Parathyroid adenoma (tissue), 2 donors: Measurements from ENCODE around the gene POLR2M.

Experiments used
- H2AFZ ChIP-seq: fragments of 300-600 bp; sonication (generic); one replicate; pipeline ENCODE4 v1.7.0; 2017; ENCODE audit warnings: antibody characterized with exemption, mild to moderate bottlenecking
- H3K27ac ChIP-seq: fragments of 300-600 bp; sonication (generic); one replicate; pipeline ENCODE4 v1.7.0; 2017
- H3K27me3 ChIP-seq: fragments of 300-600 bp; sonication (generic); one replicate; pipeline ENCODE4 v1.7.0; 2017; ENCODE audit warnings: low read length; ENCODE audit not compliant: control insufficient read depth, insufficient read depth
- H3K36me3 ChIP-seq: fragments of 300-600 bp; sonication (generic); one replicate; pipeline ENCODE4 v1.7.0; 2017; ENCODE audit warnings: low read length; ENCODE audit not compliant: control insufficient read depth, insufficient read depth
- H3K4me1 ChIP-seq: fragments of 300-600 bp; sonication (generic); one replicate; pipeline ENCODE4 v1.7.0; 2017; ENCODE audit warnings: control low read depth
- H3K4me2 ChIP-seq: fragments of 300-600 bp; sonication (generic); one replicate; pipeline ENCODE4 v1.7.0; 2017; ENCODE audit warnings: low read length
- H3K4me3 ChIP-seq: fragments of 300-600 bp; sonication (generic); one replicate; pipeline ENCODE4 v1.7.0; 2017; ENCODE audit warnings: low read depth, low read length
- H3K79me2 ChIP-seq: fragments of 300-600 bp; sonication (generic); one replicate; pipeline ENCODE4 v1.7.0; 2017; ENCODE audit warnings: control low read depth
- H3K9ac ChIP-seq: fragments of 300-600 bp; sonication (generic); one replicate; pipeline ENCODE4 v1.7.0; 2017; ENCODE audit warnings: mild to moderate bottlenecking
- H3K9me3 ChIP-seq: fragments of 300-600 bp; sonication (generic); one replicate; pipeline ENCODE4 v1.7.0; 2017; ENCODE audit warnings: low read length; ENCODE audit not compliant: control insufficient read depth
- TF ChIP-seq, protein P1 (sequence below): fragments of 300-600 bp; sonication (generic); IDR thresholded peaks from one replicate; pipeline ENCODE4 v1.7.0; 2017; ENCODE audit warnings: antibody characterized with exemption, mild to moderate bottlenecking
- donor health status: primary hyperparathyroidism.

The POLR2M gene

DNA sequence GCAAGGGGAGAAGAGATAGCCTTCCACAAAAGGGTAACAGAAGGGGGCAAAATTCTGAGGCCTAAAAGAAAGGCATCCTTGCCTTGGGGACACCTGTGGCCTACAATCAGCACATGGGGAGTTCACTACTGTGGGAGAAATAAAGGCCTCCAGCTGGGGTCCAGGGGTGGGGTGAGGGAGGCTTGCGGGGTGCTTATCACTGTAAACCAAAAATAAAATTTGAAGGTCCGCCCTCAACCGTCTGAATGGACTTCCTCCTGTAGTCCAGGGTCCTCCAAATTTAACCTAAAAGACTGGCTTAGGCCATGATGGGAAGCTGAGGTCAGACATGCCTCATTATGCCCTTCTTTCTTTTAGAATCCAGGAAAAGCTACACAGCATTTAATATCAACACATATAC lies 2.1 kb upstream of the POLR2M start:
- no peaks in the 10 kb centered on the region for H3K79me2 ChIP-seq
- peaks cover 3% of the 10 kb centered on the region for H3K4me1 ChIP-seq
- H3K4me3 ChIP-seq: no peak overlapping the region
- H2AFZ ChIP-seq: no peak overlapping the region
- H3K27me3 ChIP-seq: no peaks in the 10 kb centered on the region
- no peak overlapping the region for H3K4me2 ChIP-seq
- no peak overlapping the region for H3K27ac ChIP-seq
- no peaks in the 10 kb centered on the region for H3K36me3 ChIP-seq
- TF ChIP-seq, protein P1, sequence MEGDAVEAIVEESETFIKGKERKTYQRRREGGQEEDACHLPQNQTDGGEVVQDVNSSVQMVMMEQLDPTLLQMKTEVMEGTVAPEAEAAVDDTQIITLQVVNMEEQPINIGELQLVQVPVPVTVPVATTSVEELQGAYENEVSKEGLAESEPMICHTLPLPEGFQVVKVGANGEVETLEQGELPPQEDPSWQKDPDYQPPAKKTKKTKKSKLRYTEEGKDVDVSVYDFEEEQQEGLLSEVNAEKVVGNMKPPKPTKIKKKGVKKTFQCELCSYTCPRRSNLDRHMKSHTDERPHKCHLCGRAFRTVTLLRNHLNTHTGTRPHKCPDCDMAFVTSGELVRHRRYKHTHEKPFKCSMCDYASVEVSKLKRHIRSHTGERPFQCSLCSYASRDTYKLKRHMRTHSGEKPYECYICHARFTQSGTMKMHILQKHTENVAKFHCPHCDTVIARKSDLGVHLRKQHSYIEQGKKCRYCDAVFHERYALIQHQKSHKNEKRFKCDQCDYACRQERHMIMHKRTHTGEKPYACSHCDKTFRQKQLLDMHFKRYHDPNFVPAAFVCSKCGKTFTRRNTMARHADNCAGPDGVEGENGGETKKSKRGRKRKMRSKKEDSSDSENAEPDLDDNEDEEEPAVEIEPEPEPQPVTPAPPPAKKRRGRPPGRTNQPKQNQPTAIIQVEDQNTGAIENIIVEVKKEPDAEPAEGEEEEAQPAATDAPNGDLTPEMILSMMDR: no peak
- H3K9me3 ChIP-seq: no peaks in the 10 kb centered on the region
- H3K9ac ChIP-seq: no peak overlapping the region

DNA sequence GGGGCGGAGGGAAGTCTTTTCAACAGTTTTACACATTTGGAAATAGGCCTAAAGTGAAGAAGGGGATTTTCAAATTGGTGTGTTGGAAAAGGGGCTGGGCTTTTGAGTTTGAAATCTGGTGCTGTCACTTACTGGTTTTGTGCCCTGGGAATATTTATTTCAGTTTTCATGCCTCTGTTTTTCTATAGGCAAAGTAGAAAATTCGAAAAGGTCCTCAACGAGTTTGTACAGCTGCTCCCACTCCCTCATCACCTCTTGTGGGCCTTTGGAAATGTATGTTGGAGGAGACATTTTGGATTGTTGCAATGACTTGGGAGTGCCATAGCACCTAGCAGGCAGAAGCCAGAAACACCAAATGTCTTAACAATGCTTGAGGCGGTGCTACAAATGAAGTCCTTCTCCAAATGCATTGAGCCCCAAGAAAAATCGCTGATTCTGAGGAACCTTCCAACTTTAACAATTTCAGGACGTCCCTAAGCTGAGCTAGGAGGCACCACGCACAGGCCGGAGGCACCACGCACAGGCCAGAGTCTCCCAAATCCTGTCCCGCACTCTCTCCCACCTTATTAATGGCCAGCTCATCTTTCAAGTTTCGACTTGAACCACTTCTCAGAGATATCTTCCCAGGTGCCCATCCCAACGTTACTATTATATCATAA lies 639 bp upstream of the POLR2M start:
- Histone ChIP-seq H3K4me1 (peaks cover 3% of the 10 kb centered on the region), H2AFZ (peak overlapping the region; percentile 91), H3K9me3 (no peaks in the 10 kb centered on the region), H3K27me3 (no peaks in the 10 kb centered on the region), H3K27ac (peak overlapping the region; percentile 94), H3K9ac (no peak overlapping the region), H3K36me3 (no peaks in the 10 kb centered on the region), H3K4me2 (peak overlapping the region; percentile 90), H3K4me3 (peak overlapping the region; percentile 96), H3K79me2 (no peaks in the 10 kb centered on the region)
- TF ChIP-seq, protein P1: no peak

DNA sequence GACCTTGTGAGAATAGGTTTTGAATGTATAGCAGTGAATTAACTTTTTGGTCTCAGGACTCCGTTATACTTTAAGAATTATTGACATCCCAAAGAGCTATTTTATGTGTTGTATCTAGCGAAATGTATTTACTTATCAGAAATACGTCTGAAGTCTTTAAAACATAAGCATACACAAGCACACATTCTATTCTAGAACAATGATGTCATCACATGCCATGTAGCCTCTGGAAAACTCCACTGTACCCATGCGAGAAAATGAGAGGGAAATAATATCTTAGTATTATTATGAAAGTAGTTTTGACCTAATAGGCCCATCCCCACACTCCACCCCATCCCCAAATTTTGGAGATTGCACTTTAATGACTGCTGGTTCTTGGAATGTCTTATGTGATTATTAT lies 1.5 kb downstream of the POLR2M start:
- TF ChIP-seq, protein P1: no peak
- Histone ChIP-seq H3K79me2 (no peaks in the 10 kb centered on the region), H3K9ac (no peak overlapping the region), H3K4me3 (peak overlapping the region; percentile 96), H3K4me1 (peaks cover 3% of the 10 kb centered on the region), H3K36me3 (no peaks in the 10 kb centered on the region), H3K27me3 (no peaks in the 10 kb centered on the region), H2AFZ (no peak overlapping the region), H3K27ac (no peak overlapping the region), H3K9me3 (no peaks in the 10 kb centered on the region), H3K4me2 (peak overlapping the region; percentile 90)

DNA sequence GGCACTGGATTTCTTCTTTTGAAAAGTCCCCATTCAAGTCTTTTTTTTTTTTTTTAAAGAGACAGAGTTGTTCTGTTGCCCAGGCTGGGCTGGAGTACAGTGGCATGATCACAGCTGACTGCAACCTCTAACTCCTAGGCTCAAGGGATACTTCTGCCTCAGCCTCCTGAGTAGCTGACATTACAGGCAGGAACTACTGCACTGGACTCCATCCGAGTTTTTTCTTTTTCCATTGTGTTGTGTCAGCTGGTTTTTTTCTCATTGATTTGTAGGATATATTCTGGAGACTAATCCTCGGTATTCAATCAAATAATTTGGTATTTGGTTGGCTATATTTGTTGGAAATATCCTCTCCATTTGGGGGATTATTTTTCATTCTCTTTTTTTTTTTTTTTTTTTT lies 11.8 kb downstream of the POLR2M start:
- Histone ChIP-seq H3K36me3 (no peaks in the 10 kb centered on the region), H3K9ac (no peak overlapping the region), H3K79me2 (no peaks in the 10 kb centered on the region), H3K4me1 (no peaks in the 10 kb centered on the region), H3K27me3 (no peaks in the 10 kb centered on the region), H2AFZ (no peak overlapping the region), H3K9me3 (no peaks in the 10 kb centered on the region), H3K27ac (no peak overlapping the region), H3K4me2 (no peak overlapping the region), H3K4me3 (no peak overlapping the region)
- TF ChIP-seq, protein P1: no peak

DNA sequence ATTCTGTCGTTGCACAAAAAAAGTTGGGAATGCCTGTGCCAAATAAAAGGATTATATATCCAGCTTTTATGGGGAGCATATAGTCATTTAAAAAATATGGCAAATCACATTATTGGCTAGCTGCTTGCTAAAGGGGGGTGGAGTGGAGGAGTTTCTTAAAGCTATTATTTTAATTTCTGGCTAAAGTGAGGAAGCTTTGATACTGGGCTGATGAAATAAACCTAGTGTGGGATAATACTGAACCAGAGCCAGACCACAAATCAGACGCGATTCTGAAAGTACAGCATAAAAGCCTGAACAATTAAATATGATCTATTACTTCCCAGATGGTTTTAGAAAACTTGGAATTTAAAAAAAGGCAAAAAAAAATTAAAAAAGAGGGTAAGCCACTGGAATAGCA lies 14.4 kb downstream of the POLR2M start:
- Histone ChIP-seq H3K27me3 (no peaks in the 10 kb centered on the region), H3K4me1 (no peaks in the 10 kb centered on the region), H3K27ac (no peak overlapping the region), H3K4me3 (no peak overlapping the region), H2AFZ (no peak overlapping the region), H3K79me2 (no peaks in the 10 kb centered on the region), H3K36me3 (no peaks in the 10 kb centered on the region), H3K4me2 (no peak overlapping the region), H3K9ac (no peak overlapping the region), H3K9me3 (no peaks in the 10 kb centered on the region)
- TF ChIP-seq, protein P1: no peak
